ENCODE measurements around the gene PIEZO2.
"Not testable (repeated sequence)": the region's sequence is repeated elsewhere in the genome, so short reads cannot be mapped to it uniquely, and the experiment has no call there.

Gene PIEZO2

DNA sequence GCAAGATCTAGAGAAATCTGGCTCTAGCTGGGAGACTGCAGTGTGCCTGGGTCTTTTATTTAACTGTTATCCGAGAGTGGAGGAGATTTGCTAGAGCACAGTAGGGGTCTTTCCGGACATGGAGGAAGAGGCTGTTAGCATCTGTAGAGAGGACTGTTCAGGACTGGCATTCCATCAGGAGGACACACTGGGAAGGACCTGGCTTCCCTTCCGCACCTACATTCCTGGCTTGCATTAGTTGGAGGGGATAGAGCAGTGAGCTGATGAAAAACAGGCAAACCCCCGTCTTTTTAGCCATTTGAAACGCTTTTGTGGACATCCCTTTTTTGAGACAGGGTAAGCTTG, 874 bp upstream of the PIEZO2 start:
- no peak for DNase-seq (ENCODE audit: low read depth in 4 of 4, low spot score in 1 of 4)

GRCh38 chr18:11148680-11149440, 509 bp downstream of the PIEZO2 start:
- no peak for DNase-seq (ENCODE audit: low read depth in 4 of 4, low spot score in 1 of 4)

DNA sequence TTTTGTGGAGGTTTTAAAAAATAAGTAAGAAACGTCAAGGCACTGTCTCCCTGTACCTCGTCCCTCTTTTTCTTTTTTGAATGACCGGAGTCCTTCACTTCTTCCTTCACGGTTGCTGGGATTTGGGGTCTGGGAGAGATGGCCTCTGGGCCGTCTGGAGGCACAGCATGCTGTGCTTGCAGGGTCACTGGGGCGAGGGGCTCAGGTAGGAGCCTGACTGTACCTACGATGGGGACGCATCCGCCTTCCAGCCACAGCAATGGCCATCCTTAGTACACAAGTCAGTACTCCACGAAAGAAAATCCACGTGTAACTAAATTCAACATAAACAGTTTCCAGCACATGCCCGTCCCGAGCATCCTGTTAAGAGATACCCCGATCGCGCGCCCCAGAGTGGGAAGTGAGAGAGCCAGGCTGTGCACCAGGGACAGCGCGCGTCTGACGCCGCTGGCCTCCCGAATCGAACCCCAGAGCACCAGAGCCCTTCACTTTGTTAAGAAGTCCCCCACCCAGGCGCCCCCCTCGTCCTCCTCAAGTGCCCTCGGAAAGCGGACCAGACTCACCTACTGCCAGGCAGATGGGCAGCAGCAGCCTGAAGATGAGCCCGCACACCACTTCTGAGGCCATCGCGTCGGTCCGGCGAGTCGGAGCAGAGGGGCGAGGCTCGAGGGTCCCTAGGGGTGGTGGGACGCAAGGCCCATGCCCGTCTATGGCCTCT, 1.2 kb downstream of the PIEZO2 start:
- DNase-seq (ENCODE audit: low read depth in 4 of 4, low spot score in 1 of 4): no peak

DNA sequence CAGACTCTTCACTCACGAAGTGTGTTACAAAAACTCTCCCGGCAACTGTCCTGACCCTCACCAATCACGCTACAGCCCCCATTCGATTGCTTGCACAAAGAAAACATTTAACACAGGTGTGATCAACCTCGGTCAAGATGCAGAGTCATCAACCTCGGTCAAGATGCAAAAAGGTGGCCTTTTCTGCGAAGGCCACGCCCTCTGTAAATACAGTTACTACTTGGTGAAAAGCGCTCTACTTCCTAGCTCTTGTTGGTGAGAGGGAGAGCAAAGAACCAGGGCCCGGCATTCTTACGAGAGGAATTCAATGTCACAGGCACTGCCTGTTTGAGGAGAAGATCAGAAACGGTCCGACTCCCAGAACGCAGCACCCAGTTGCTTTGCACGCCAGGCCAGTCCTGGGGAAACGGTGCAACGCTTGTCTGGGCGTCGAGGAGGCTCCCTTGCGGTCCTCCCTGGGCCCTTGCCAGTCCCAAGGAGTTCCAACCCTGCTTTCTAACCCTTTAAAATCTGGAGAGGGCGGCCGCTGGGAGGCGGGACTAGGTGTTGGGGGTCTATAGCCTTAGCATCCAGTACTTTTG, 1.9 kb downstream of the PIEZO2 start:
- DNase-seq (ENCODE audit: low read depth in 4 of 4, low spot score in 1 of 4): no peak

DNA sequence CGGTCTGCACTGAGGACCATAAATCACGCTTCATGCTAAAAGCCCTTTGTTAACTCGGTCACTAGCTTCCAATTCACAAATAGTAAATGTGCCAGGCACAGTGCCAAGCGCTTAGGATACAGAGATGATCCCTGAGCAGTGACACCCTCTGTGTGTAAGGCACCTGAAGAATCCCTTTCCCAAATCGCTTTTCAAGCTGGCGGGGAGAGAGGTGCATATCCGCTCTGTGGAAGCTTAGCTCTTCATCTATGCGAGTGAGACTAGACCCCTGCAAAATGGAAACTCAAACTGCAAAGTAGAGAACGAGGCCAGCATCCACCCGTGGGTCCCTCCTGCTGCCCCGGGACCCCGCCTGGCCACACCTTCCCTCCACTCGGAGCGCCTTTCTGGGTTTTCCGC, 2.4 kb downstream of the PIEZO2 start:
- DNase-seq (ENCODE audit: low read depth in 4 of 4, low spot score in 1 of 4): no peak

DNA sequence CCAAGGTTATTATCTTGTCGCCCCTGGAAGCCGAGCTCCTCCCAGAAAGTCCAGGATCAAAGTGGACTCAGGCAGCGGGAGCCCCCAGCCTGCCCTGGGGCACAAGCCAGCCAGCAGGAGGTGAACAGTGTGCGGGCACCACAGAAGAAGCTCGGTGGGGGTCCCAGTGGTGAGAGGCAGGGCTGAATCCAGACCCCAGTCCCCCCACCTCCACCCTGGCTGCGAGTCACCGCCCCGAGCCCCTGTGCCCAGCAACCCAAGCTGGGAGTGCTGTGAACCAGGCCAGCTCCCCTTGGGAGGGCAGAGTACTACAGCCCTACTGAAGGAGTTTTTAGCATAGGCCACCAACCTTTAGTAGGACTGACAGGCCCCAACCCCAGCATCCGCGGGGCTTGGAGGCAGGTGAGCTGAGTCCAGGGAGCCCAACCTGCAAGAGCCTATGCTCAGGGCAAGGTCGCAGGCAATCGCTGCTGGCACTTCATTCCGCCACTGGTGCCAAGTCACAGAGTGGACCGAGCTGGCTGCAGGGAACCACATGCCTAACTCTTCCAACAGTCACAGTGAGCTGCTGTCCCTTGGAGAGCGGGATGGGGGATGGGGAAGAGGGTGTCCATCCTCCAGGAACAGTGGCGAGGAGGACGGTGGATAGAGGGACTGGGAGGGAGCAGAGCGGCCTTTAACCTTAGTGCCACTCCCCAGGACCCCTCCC, 3.0 kb downstream of the PIEZO2 start:
- no peak for DNase-seq (ENCODE audit: low read depth in 4 of 4, low spot score in 1 of 4)

- no peak for DNase-seq (ENCODE audit: low read depth in 4 of 4, low spot score in 1 of 4)
These were observed 3.8 kb downstream of the PIEZO2 start for GRCh38 chr18:11145413-11146191.

DNA sequence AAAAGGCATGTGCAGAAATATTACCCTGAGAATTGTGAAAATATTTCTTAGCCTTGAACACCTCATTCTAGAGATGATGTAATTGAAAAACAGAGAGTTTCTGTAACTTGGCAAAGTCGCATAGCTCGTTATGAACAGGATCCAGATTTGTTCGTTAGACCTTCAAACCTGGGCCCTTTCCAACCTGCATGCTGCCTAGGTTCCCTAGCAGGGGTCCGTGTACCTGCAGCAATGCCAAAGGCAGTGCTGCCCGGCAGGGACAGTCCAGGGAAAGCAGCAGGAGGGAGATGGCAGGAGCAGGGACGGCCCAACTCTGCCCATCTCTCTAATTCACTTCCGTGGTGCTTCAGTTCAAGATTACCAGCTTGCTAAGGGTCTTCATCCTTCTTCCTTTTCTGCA, 12.0 kb downstream of the PIEZO2 start:
- no peak for DNase-seq (ENCODE audit: low read depth in 4 of 4, low spot score in 1 of 4)

DNA sequence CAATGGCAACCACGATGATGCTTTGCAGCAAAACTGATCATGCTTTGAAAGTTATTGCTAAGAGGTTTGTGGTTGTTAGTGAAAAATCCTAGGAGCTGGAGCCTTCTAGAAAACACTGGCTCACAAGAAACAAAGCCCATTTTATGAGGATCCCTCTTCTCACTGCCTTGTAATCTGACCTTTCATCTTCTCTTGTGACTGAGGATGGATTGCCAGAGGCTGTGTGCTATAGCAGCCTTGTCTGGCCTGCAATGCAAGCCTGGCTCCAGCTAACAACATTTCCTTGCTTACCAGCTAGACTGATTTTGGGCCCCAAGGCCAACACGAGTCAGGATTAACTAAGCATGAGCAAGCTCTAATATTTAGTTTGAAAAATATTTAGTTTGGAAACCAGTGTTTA, 13.1 kb downstream of the PIEZO2 start:
- no peak for DNase-seq (ENCODE audit: low read depth in 4 of 4, low spot score in 1 of 4)

GRCh38 chr18:11134940-11135339, 14.4 kb downstream of the PIEZO2 start:
- no peak for DNase-seq (ENCODE audit: low read depth in 4 of 4, low spot score in 1 of 4)

GRCh38 chr18:11129059-11129458, 20.3 kb downstream of the PIEZO2 start:
- DNase-seq (ENCODE audit: low read depth in 4 of 4, low spot score in 1 of 4): not testable (repeated sequence)

- DNase-seq (ENCODE audit: low read depth in 4 of 4, low spot score in 1 of 4): no peak
These were observed 23.7 kb downstream of the PIEZO2 start for GRCh38 chr18:11125492-11126315.

DNA sequence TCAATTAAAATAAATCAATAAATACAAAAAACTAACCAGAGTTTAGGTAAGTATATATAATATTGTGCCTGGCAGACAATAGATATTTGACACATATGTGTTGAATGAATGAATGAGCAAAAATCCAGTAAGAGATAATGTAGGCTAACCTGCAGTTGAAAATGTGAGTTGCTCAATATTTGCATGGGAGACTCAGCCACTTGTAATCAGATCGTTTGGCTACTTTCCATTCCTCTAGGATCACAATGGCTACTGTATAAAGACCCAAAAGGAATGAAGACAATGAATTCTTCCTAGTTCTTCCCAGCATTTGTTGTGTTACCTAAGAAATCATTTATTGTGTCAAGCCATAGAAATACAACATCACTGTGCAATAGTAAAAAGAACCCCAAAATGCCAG, 25.3 kb downstream of the PIEZO2 start:
- no peak for DNase-seq (ENCODE audit: low read depth in 4 of 4, low spot score in 1 of 4)

DNA sequence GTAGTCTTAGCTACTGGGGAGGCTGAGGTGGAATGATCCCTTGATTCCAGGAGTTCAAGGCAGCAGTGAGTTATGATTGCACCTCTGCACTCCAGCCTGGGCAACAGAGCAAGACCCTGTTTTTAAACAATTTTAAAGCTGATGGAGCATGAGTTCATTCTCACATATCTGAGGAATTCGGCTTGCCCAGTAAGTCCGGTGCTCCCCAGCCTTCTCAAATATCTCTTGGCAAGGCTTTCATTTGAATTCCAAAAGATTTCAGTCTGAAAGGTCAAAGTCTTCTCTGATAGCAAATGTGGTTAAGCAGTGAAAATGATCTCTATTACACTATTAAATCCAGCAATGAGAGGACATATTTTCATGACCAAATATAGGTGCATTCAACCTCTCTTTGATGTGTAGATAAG, 27.9 kb downstream of the PIEZO2 start:
- no peak for DNase-seq (ENCODE audit: low read depth in 4 of 4, low spot score in 1 of 4)

- no peak for DNase-seq (ENCODE audit: low read depth in 4 of 4, low spot score in 1 of 4)
These were observed 29.3 kb downstream of the PIEZO2 start for GRCh38 chr18:11119959-11120587.

- no peak for DNase-seq (ENCODE audit: low read depth in 4 of 4, low spot score in 1 of 4)
These were observed 29.8 kb downstream of the PIEZO2 start for GRCh38 chr18:11119550-11119949.

- no peak for DNase-seq (ENCODE audit: low read depth in 4 of 4, low spot score in 1 of 4)
These were observed 31.2 kb downstream of the PIEZO2 start for GRCh38 chr18:11118051-11118766.

- DNase-seq (ENCODE audit: low read depth in 4 of 4, low spot score in 1 of 4): no peak
These were observed 34.1 kb downstream of the PIEZO2 start for GRCh38 chr18:11115276-11115675.

DNA sequence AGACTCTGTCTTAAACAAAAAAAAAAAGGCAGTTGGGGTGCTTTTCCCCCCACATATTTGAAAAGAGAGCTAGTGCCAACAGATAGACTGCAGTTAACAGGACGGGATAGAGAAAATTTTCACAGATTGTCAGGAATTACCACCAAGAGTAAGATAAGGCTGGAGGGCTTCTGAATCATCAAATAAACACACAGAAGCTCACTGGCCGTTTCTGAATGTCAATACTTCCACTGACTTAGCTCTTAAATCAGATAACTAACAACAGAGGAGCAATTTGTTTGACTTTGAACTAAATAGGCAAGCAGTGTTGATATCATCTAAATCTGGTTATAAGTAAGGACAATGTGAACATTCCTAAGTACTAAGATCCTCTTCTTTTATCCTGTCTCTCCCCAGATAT, 34.7 kb downstream of the PIEZO2 start:
- DNase-seq (ENCODE audit: low read depth in 4 of 4, low spot score in 1 of 4): no peak

Data from stimulated activated CD4-positive, alpha-beta T cell treated with anti-CD3 and anti-CD28 coated beads, Interleukin-1b, Interleukin-23, amount 100 ng/mL, for 24 hours (primary cell).